ENCODE measurements around the gene FASTK.

Gene FASTK

GRCh38 chr7:151080522-151081169, at the start of gene FASTK:
TSS of gene FASTK (minus strand) at chr7:151080809. CDS start at chr7:151080766, 43 bp downstream.
- peak; percentile 88 for DNase-seq

GRCh38 chr7:151129960-151130591, 49.5 kb upstream of the FASTK start:
- no peak for DNase-seq

GRCh38 chr7:151129117-151129959, 48.7 kb upstream of the FASTK start:
- no peak for DNase-seq

GRCh38 chr7:151128716-151129115, 48.1 kb upstream of the FASTK start:
- no peak for DNase-seq

GRCh38 chr7:151128144-151128543, 47.5 kb upstream of the FASTK start:
- no peak for DNase-seq

GRCh38 chr7:151126491-151127137, 46.0 kb upstream of the FASTK start:
- DNase-seq, result no peak

GRCh38 chr7:151125846-151126481, 45.4 kb upstream of the FASTK start:
- no peak for DNase-seq

- no peak for DNase-seq
These were observed 44.8 kb upstream of the FASTK start for GRCh38 chr7:151125470-151125845.

GRCh38 chr7:151124899-151125399, 44.3 kb upstream of the FASTK start:
- no peak for DNase-seq

- no peak for DNase-seq
These were observed 43.9 kb upstream of the FASTK start for GRCh38 chr7:151124481-151124880.

- DNase-seq, result peak; percentile 83
These were observed 43.3 kb upstream of the FASTK start for GRCh38 chr7:151123822-151124464.

GRCh38 chr7:151123158-151123821, 42.7 kb upstream of the FASTK start:
- no peak for DNase-seq

GRCh38 chr7:151122796-151123157, 42.2 kb upstream of the FASTK start:
- DNase-seq, result no peak

- DNase-seq, result no peak
These were observed 41.7 kb upstream of the FASTK start for GRCh38 chr7:151122276-151122675.

GRCh38 chr7:151121380-151122170, 41.0 kb upstream of the FASTK start:
- no peak for DNase-seq

GRCh38 chr7:151120896-151121295, 40.3 kb upstream of the FASTK start:
- DNase-seq, result no peak

- DNase-seq, result no peak
These were observed 39.3 kb upstream of the FASTK start for GRCh38 chr7:151119902-151120301.

GRCh38 chr7:151119055-151119415, 38.4 kb upstream of the FASTK start:
- no peak for DNase-seq

GRCh38 chr7:151118108-151119054, 37.8 kb upstream of the FASTK start:
- DNase-seq, result no peak

GRCh38 chr7:151117565-151117964, 37.0 kb upstream of the FASTK start:
- DNase-seq, result peak; percentile 35
